MM.1S (cell line): Measurements from ENCODE around the gene EPHX1.

Experiments used
- EZH2phosphoT487 ChIP-seq: fragments of 300-600 bp; sonication (generic); IDR thresholded peaks from 2 replicates; pipeline ENCODE4 v1.6.1; 2018; ENCODE audit warnings: antibody characterized with exemption, low read length
- TF ChIP-seq, protein P1 (sequence below): fragments of 300-600 bp; sonication (generic); IDR thresholded peaks from 2 replicates; pipeline ENCODE4 v1.5.1; 2016; ENCODE audit warnings: antibody characterized with exemption, low read length, mixed read lengths

GRCh38 chr1:225765982-225766674, 43.8 kb upstream of the EPHX1 start:
- TF ChIP-seq, protein P1, sequence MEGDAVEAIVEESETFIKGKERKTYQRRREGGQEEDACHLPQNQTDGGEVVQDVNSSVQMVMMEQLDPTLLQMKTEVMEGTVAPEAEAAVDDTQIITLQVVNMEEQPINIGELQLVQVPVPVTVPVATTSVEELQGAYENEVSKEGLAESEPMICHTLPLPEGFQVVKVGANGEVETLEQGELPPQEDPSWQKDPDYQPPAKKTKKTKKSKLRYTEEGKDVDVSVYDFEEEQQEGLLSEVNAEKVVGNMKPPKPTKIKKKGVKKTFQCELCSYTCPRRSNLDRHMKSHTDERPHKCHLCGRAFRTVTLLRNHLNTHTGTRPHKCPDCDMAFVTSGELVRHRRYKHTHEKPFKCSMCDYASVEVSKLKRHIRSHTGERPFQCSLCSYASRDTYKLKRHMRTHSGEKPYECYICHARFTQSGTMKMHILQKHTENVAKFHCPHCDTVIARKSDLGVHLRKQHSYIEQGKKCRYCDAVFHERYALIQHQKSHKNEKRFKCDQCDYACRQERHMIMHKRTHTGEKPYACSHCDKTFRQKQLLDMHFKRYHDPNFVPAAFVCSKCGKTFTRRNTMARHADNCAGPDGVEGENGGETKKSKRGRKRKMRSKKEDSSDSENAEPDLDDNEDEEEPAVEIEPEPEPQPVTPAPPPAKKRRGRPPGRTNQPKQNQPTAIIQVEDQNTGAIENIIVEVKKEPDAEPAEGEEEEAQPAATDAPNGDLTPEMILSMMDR, result no peak
- no peak for TF ChIP-seq EZH2phosphoT487
